Activated naive CD4-positive, alpha-beta T cell treated with anti-CD3 and anti-CD28 coated beads, Interleukin-2, amount 50 U/mL, for 16 hours (primary cell): ENCODE measurements around the gene MEIS2.

Experiments used
- DNase-seq: peaks from one replicate; pipeline ENCODE4 v3.0.0-alpha.2; 2020

Gene MEIS2

GRCh38 chr15:36951731-36952247 lies 148.6 kb downstream of the MEIS2 start:
- no peak for DNase-seq

GRCh38 chr15:36950371-36950770 lies 150.0 kb downstream of the MEIS2 start:
- DNase-seq, result no peak

DNA sequence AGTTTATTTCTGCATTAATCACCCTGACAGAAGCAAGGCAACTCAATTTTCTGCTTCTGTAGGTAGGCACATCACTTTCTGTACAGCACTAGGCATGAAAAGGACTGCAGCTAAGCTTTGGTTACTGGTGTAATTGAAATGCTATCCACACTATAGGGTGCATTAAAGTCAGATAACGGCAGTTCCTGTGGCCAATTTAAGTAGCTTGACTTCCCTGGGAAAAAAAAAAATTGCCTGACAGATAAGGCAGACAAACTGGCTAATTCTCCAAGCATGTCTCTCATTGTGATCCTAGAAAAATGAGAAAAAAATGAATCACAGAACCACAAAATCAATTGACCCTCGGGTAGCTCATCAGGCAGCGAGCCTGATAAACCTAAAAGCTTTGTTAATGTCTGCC lies 151.4 kb downstream of the MEIS2 start:
- no peak for DNase-seq

- DNase-seq, result no peak
Observed at GRCh38 chr15:36947035-36947719, 153.2 kb downstream of the MEIS2 start.

DNA sequence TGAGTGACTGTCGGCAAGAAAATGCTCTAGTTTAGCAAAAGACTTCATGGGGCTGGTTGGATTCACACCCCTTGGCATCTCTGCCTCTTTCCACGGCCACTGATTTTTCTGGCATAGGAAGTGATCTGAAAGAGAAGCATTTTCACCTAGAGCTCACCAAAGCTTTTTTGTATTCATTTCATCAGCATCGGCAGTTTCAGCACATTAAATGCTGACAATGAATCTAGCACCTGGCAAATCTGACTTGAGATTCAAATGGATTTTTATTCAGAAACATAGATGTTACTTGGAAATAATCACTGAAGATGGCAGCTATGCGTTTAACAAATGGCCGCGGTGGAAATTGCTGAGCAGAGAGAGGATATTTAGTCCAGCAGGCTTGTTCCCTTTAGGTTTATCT lies 155.9 kb downstream of the MEIS2 start:
- DNase-seq, result no peak

DNA sequence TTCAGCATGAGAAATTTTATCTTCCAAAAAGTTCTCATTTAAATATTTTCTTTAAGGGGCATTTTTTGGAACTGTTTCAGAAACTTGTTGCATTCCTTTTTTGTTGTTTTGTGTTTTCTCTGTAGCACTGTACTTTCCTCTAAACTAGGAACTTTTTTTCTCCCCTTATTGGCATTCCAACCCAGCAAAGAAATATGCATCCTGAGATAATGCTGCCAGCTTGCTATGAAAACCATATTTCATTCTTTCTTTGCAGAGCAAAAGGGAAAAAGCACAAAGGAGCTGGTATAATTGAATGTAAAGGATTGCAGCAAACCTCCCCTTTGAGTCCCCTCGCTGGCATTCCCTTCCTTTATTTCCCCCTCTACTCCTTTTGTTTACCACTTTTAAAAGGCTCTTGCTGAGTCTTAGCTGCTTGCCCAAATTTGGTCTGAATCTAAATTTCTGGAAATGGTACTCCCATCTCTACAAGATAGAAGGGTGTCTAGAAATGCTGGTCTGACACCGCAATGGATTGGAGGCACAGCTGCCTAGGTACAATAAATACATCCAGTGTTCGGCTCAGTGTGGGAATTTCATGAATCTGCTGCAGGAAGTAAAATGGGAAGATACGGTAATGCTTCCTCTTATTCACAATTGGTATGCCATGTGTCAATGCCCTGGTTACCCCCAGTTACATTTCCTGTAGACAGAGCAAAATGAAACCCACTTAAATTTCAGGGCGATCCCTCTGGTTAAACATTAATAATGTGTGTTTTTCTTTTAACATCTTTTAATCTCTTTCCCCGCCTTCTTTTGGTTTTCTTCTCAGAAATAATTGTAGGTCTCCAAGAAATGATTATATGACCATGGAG lies 156.6 kb downstream of the MEIS2 start:
- no peak for DNase-seq

- DNase-seq, result no peak
Observed at GRCh38 chr15:36942248-36942827, 158.0 kb downstream of the MEIS2 start.

GRCh38 chr15:36941798-36942197 lies 158.6 kb downstream of the MEIS2 start:
- no peak for DNase-seq

GRCh38 chr15:36940636-36941260 lies 159.6 kb downstream of the MEIS2 start:
- DNase-seq, result no peak

DNA sequence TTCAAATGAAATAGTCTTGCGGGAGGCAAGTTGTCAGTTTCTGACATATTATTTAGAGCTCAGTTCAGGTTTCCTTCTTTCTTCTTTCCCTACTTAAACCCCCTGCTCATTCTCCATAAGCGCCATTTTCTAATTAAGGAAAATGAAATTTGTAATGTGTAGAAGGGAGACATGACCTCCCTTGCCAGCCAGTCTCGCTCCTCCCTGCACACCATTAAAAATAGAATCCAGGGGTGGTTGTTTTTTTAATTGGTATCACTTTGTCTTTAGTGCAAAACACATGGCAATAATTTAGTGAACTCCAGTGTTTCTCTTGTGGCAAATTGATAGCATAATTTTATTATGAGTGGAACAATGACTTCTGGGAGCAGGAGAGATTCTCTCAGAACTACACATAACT lies 160.1 kb downstream of the MEIS2 start:
- DNase-seq, result no peak

GRCh38 chr15:36938764-36939163 lies 161.6 kb downstream of the MEIS2 start:
- no peak for DNase-seq

DNA sequence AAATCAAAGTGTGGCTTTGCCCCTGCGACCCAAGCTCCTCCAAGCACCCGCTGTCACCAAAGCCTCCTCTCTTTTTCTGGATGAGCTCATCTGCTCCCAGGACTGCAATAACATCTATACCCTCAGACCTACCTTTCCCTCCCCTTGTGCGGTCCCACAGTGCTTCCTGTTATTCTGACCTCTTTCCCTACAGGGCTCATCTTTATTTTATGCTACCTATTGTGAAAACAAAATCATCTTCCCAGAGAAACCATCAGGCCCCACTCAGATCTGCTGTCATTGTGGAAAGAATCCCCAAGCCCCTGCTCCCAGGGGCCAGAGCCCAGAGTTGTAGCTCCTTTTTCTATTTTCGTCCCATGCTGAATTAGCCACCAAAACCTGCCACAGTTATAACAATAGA lies 162.2 kb downstream of the MEIS2 start:
- DNase-seq, result no peak

- DNase-seq, result no peak
Observed at GRCh38 chr15:36936613-36937012, 163.7 kb downstream of the MEIS2 start.

GRCh38 chr15:36933255-36933990 lies 166.9 kb downstream of the MEIS2 start:
- DNase-seq, result no peak

DNA sequence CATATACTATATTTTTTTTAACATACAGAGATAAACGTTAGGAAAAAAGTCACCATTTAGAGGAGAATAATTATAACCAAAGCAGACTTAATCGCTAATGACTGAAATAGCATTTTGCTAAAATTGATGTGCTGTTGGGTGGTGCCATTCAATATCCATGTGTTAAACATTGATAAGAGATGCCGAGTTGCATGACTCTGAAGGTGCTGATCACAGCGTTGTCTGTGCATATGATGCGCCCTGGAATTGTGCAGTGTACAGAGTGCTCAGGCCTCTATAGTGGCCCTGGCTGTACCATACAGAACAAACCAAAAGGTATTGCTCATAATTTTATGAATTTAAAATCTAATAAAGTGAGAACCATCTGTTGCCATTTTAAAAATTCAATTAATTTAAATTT lies 168.3 kb downstream of the MEIS2 start:
- DNase-seq, result no peak

DNA sequence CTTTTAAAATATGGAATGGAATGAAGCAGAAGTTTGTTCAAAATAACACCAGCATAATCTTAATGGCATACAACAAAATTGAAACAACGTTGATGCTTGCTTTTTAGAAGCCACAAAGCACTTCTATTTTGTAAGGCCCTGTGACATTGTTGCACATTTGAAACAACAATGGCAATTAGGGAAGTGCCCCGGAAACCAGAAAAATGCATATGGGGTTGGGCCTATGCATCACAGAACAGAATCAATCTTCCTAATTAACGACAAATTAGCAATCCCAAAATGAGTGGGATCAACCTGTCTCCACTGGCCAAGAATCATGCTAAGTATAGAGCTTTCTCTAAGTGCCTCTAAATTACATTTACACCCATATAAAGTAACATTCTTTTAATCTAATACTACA lies 168.9 kb downstream of the MEIS2 start:
- no peak for DNase-seq

DNA sequence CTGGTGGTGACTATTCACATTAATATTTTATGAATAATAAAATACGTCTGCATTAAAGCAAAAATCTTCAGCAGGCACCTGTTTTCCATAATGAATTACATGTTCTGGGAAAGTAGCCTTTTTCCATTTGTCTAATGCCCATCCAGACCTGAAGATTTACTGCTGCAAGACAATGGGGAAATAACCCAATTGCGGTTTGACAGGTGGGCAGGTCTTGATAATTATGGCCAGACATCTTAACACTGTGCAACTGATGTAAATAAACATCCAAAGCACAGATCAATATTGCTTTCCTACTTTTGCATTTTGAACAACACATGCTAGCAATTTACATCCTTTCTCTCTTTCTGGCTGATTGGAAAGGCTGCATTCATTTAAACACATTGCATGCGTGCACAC lies 173.9 kb downstream of the MEIS2 start:
- DNase-seq, result no peak

GRCh38 chr15:36925653-36926426 lies 174.5 kb downstream of the MEIS2 start:
- no peak for DNase-seq

DNA sequence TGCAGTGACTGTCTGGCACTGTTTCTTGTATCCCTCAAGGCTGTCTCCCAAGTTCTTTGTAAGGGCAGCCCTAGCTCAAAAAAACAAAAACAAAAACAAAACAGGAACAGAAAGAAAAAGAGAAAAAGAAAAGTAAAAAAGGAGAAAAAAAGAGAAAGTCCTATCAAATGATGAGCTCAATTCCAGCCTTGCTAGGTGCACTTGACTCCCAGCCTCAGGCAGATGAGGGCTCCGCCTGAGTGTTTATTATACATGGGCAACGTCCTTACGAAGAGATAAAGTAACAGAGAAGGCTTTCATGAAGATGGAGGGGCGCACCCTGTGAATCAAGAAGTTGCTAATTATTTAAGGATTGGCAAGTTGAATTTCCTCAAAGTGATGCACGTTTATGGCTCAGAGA lies 175.3 kb downstream of the MEIS2 start:
- DNase-seq, result no peak

- DNase-seq, result no peak
Observed at GRCh38 chr15:36924034-36924433, 176.3 kb downstream of the MEIS2 start.

DNA sequence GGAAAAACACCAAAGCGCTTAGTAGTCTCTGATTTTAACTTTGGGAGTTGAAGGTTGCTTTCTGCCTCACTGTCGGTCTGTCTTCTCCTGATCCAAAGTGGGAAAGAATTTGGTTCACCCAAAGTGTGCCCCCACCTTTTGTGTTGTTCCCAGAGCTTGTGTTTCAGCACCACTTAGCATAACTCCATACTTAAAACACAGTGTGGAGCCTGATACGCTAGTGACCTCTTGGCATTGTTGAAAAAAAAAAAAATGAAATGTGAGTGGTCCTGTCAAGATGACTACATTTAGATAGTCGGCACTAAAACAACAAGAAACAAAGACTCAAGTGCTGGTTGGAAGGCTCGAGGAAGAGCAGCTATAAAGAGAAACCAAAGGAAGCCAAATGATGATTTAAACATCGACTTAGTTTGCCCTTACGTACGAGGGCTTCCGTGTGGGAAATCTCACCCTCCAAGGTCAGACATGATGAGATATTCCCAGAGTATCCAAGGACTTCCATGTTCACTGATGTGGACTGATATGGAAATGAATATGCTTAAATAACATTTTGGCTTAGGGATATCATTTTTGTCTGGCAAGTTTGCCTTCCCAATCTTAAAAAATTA lies 178.8 kb downstream of the MEIS2 start:
- DNase-seq, result no peak
